ENCODE measurements around the gene LRIT3.
"Not testable (repeated sequence)": the region's sequence is repeated elsewhere in the genome, so short reads cannot be mapped to it uniquely, and the experiment has no call there.

Gene LRIT3

GRCh38 chr4:109850601-109851000 is 2.7 kb downstream of the LRIT3 start:
- no peak for DNase-seq (ENCODE audit: low read depth)

GRCh38 chr4:109859426-109860300 is 11.8 kb downstream of the LRIT3 start:
- DNase-seq (ENCODE audit: low read depth): not testable (repeated sequence)

GRCh38 chr4:109861271-109861670 is 13.4 kb downstream of the LRIT3 start:
- DNase-seq (ENCODE audit: low read depth): no peak

- DNase-seq (ENCODE audit: low read depth): no peak
These were observed 14.1 kb downstream of the LRIT3 start for GRCh38 chr4:109861916-109862511.

GRCh38 chr4:109864134-109864533 is 16.2 kb downstream of the LRIT3 start:
- no peak for DNase-seq (ENCODE audit: low read depth)

GRCh38 chr4:109870061-109870460 is 22.2 kb downstream of the LRIT3 start:
- DNase-seq (ENCODE audit: low read depth): no peak

GRCh38 chr4:109872065-109872464 is 24.2 kb downstream of the LRIT3 start:
- no peak for DNase-seq (ENCODE audit: low read depth)

GRCh38 chr4:109872950-109873656 is 25.2 kb downstream of the LRIT3 start:
- no peak for DNase-seq (ENCODE audit: low read depth)

GRCh38 chr4:109873791-109874514 is 26.0 kb downstream of the LRIT3 start:
- no peak for DNase-seq (ENCODE audit: low read depth)

GRCh38 chr4:109875106-109875505 is 27.2 kb downstream of the LRIT3 start:
- DNase-seq (ENCODE audit: low read depth): no peak

GRCh38 chr4:109875553-109875952 is 27.6 kb downstream of the LRIT3 start:
- DNase-seq (ENCODE audit: low read depth): not testable (repeated sequence)

GRCh38 chr4:109876634-109877265 is 28.8 kb downstream of the LRIT3 start:
- no peak for DNase-seq (ENCODE audit: low read depth)

- DNase-seq (ENCODE audit: low read depth): no peak
These were observed 29.5 kb downstream of the LRIT3 start for GRCh38 chr4:109877400-109877799.

GRCh38 chr4:109878355-109878754 is 30.4 kb downstream of the LRIT3 start:
- no peak for DNase-seq (ENCODE audit: low read depth)

- DNase-seq (ENCODE audit: low read depth): no peak
These were observed 31.2 kb downstream of the LRIT3 start for GRCh38 chr4:109879081-109879480.

GRCh38 chr4:109879636-109880314 is 31.9 kb downstream of the LRIT3 start:
- DNase-seq (ENCODE audit: low read depth): no peak

- DNase-seq (ENCODE audit: low read depth): no peak
These were observed 38.4 kb downstream of the LRIT3 start for GRCh38 chr4:109886303-109886702.

- DNase-seq (ENCODE audit: low read depth): no peak
These were observed 39.2 kb downstream of the LRIT3 start for GRCh38 chr4:109887071-109887470.

GRCh38 chr4:109890076-109890475 is 42.2 kb downstream of the LRIT3 start:
- no peak for DNase-seq (ENCODE audit: low read depth)

- no peak for DNase-seq (ENCODE audit: low read depth)
These were observed 54.8 kb downstream of the LRIT3 start for GRCh38 chr4:109902559-109903251.

GRCh38 chr4:109908731-109909130 is 60.8 kb downstream of the LRIT3 start:
- DNase-seq (ENCODE audit: low read depth): no peak

All from stimulated activated CD8-positive, alpha-beta memory T cell treated with anti-CD3 and anti-CD28 coated beads, Interleukin-15, amount 100 ng/mL, for 24 hours (primary cell).